HUES6 (cell line): ENCODE data around the gene PAX2.

Experiments used
- H3K27ac ChIP-seq: 2 replicates; pipeline ENCODE4 v1.7.0; 2013; ENCODE audit warnings: low read depth, mild to moderate bottlenecking, low read length, inconsistent platforms
- H3K27me3 ChIP-seq: 2 replicates; pipeline ENCODE4 v1.6.1; 2013; ENCODE audit warnings: low read length; ENCODE audit not compliant: control insufficient read depth, insufficient read depth
- H3K36me3 ChIP-seq: 2 replicates; pipeline ENCODE4 v1.6.1; 2013; ENCODE audit warnings: low read length; ENCODE audit not compliant: control insufficient read depth, insufficient read depth
- H3K4me1 ChIP-seq: 2 replicates; pipeline ENCODE4 v1.6.1; 2013; ENCODE audit warnings: low read length; ENCODE audit not compliant: control insufficient read depth, insufficient read depth
- H3K4me3 ChIP-seq: 2 replicates; pipeline ENCODE4 v1.5.1; 2013; ENCODE audit warnings: low read depth, low read length
- H3K9ac ChIP-seq: one replicate; pipeline ENCODE4 v1.6.1; 2013; ENCODE audit warnings: mild to moderate bottlenecking, low read length
- H3K9me3 ChIP-seq: 2 replicates; pipeline ENCODE4 v1.6.1; 2013; ENCODE audit warnings: low read depth, low read length; ENCODE audit not compliant: control insufficient read depth, insufficient read depth

The PAX2 gene

GRCh38 chr10:100811752-100812750 is 66.7 kb downstream of the PAX2 start:
- Histone ChIP-seq H3K4me3 (no peak overlapping the region), H3K9ac (no peak overlapping the region), H3K9me3 (no peaks in the 10 kb centered on the region), H3K27ac (no peak overlapping the region), H3K27me3 (peaks cover 42% of the 10 kb centered on the region), H3K4me1 (peaks cover 23% of the 10 kb centered on the region; the same call in 1 of the 2 replicates), H3K36me3 (no peaks in the 10 kb centered on the region)

DNA sequence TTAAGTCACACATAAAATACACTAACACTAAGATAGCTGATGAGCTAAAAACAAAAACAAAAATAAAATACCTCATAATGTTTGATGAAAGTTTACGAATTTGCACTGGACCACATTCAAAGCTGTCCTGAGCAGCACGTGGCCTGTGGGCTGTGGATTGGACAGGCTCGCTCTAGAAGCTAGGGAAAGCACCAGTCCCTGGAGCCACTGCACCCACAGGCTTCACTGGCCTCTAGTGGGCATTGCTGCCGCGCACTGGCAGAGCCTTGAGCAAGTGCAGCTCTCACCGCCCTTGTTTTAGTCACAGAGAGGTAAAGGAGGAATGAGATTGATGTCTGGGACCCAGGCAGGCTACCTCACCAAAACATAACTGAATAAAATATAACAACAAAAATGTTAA is 67.6 kb downstream of the PAX2 start:
- no peak overlapping the region for H3K27ac ChIP-seq
- no peaks in the 10 kb centered on the region for H3K9me3 ChIP-seq
- H3K4me1 ChIP-seq: peaks cover 26% of the 10 kb centered on the region; the same call in 1 of the 2 replicates
- H3K27me3 ChIP-seq: peaks cover 50% of the 10 kb centered on the region
- H3K4me3 ChIP-seq: no peak overlapping the region
- H3K36me3 ChIP-seq: no peaks in the 10 kb centered on the region
- H3K9ac ChIP-seq: no peak overlapping the region

DNA sequence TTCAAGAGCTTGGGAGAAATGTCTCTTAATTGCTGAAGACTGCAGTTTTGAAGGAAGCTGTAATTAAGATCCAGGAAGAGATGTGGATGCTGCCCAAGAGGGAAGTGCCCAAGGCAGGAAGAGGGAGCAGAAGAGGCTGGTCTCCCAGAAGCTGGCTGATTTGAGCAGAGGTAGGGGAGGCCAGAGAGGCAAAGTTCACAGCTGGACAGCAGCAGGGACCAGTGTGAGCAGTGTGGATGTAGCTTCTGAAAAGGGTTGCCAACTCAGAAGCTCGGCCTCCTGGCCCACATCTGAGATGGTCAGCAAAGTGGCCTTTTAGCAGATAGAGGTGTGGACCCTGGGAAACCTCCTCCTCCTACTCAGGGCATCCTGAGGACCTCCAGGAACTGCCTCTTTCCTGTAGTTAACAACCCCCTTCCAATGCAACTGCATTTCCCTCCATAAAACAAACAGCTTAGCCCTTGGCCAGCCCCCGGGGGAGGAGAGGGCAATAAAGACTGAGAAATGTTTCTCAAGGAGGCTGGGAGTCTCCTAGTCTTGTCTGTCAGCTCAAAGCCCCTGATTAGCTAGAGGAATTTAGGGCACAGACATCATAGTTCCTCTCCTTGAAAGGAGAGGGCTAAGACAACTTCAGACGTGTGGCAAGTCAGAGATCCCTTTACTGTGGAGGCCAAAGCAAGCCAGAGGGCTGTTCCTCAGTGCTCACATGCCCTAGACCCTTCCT is 69.5 kb downstream of the PAX2 start:
- peaks cover 60% of the 10 kb centered on the region for H3K27me3 ChIP-seq
- peaks cover 26% of the 10 kb centered on the region; the same call in 1 of the 2 replicates for H3K4me1 ChIP-seq
- no peaks in the 10 kb centered on the region for H3K9me3 ChIP-seq
- H3K9ac ChIP-seq: no peak overlapping the region
- H3K4me3 ChIP-seq: no peak overlapping the region
- H3K36me3 ChIP-seq: no peaks in the 10 kb centered on the region
- H3K27ac ChIP-seq: no peak overlapping the region

GRCh38 chr10:100816671-100817070 is 71.3 kb downstream of the PAX2 start:
- no peaks in the 10 kb centered on the region for H3K9me3 ChIP-seq
- no peak overlapping the region for H3K9ac ChIP-seq
- H3K27ac ChIP-seq: no peak overlapping the region
- H3K36me3 ChIP-seq: no peaks in the 10 kb centered on the region
- H3K4me1 ChIP-seq: peaks cover 26% of the 10 kb centered on the region; the same call in 1 of the 2 replicates
- H3K4me3 ChIP-seq: no peak overlapping the region
- peaks cover 74% of the 10 kb centered on the region for H3K27me3 ChIP-seq

- H3K27ac ChIP-seq: no peak overlapping the region
- H3K4me1 ChIP-seq: peaks cover 26% of the 10 kb centered on the region; the same call in 1 of the 2 replicates
- H3K36me3 ChIP-seq: no peaks in the 10 kb centered on the region
- peaks cover 75% of the 10 kb centered on the region for H3K27me3 ChIP-seq
- no peaks in the 10 kb centered on the region for H3K9me3 ChIP-seq
- no peak overlapping the region for H3K4me3 ChIP-seq
- no peak overlapping the region for H3K9ac ChIP-seq
Observed at GRCh38 chr10:100817268-100817839, 72.0 kb downstream of the PAX2 start.

DNA sequence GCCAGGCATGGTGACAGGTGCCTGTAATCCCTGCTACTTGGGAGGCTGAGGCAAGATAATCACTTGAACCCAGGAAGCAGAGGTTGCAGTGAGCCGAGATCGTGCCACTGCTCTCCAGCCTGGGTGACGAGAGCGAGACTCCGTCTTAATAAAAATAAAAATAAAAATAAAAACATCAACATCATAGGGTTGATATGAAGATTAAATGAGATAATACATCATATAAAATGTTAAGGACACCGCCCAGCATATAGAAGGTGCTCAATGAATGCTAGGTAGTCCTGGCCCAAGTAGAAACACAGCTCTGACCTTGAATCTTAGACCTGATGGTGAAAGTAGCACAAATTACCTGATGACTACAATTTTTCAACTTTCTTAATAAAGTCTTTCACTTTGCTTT is 74.0 kb downstream of the PAX2 start:
- Histone ChIP-seq H3K36me3 (no peaks in the 10 kb centered on the region), H3K9me3 (no peaks in the 10 kb centered on the region), H3K27me3 (peaks cover 87% of the 10 kb centered on the region), H3K27ac (no peak overlapping the region), H3K4me1 (peaks cover 26% of the 10 kb centered on the region; the same call in 1 of the 2 replicates), H3K9ac (no peak overlapping the region), H3K4me3 (no peak overlapping the region)

- Histone ChIP-seq H3K27me3 (peaks cover 96% of the 10 kb centered on the region), H3K9me3 (no peaks in the 10 kb centered on the region), H3K9ac (no peak overlapping the region), H3K4me3 (no peak overlapping the region), H3K4me1 (peaks cover 10% of the 10 kb centered on the region), H3K27ac (no peak overlapping the region), H3K36me3 (no peaks in the 10 kb centered on the region)
Observed at GRCh38 chr10:100823194-100823593, 77.8 kb downstream of the PAX2 start.

GRCh38 chr10:100824886-100825285 is 79.5 kb downstream of the PAX2 start:
- Histone ChIP-seq H3K27me3 (peaks cover 100% of the 10 kb centered on the region), H3K36me3 (no peaks in the 10 kb centered on the region), H3K9ac (no peak overlapping the region)

DNA sequence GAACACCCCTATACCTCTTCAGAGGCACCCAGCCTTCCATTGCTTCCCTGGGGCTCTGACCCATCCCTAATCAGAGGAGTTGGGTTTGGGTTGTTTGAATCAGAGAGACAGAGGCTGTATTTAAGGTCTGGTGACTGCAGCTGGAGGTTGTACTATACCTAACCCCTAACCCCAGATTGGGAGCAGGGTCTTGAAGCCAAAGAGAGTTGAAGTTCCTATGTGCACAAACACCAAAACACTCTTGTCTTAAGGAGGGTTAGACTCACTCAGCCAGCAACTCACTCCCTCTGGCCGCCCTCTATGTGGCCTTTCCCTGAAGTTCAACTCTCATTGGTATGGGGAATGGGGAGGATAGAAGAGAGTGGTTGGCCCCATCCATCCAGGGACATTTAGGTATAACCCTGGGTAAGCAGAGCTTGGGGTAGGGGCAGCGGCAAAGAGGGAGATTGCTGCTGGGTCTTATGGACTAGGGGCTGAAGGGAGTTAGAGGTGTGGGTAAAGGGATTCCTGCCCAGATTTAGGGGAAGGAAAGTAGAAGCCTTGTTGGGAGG is 80.0 kb downstream of the PAX2 start:
- no peak overlapping the region for H3K4me3 ChIP-seq
- peaks cover 21% of the 10 kb centered on the region for H3K4me1 ChIP-seq
- H3K27ac ChIP-seq: no peak overlapping the region
- H3K9me3 ChIP-seq: no peaks in the 10 kb centered on the region
- H3K9ac ChIP-seq: no peak overlapping the region
- no peaks in the 10 kb centered on the region for H3K36me3 ChIP-seq
- peaks cover 100% of the 10 kb centered on the region for H3K27me3 ChIP-seq

More at GRCh38 chr10:100824886-100825285, 79.5 kb downstream of the PAX2 start:
- Histone ChIP-seq H3K4me3 (no peak overlapping the region), H3K27ac (no peak overlapping the region), H3K4me1 (peaks cover 16% of the 10 kb centered on the region), H3K9me3 (no peaks in the 10 kb centered on the region)

- H3K36me3 ChIP-seq: no peaks in the 10 kb centered on the region
- H3K27me3 ChIP-seq: peaks cover 100% of the 10 kb centered on the region
- H3K27ac ChIP-seq: no peak overlapping the region
- no peak overlapping the region for H3K9ac ChIP-seq
- no peaks in the 10 kb centered on the region for H3K9me3 ChIP-seq
- H3K4me3 ChIP-seq: peak overlapping the region; percentile 55
- peaks cover 21% of the 10 kb centered on the region for H3K4me1 ChIP-seq
Observed at GRCh38 chr10:100826031-100826651, 80.8 kb downstream of the PAX2 start.
